G401.6 (cell line): ENCODE measurements around the gene ATF6B.

Source experiments
- FAIRE-seq: peaks from 2 replicates; lab custom pipeline; 2012; peaks lifted over from hg19 to GRCh38; lab: Jason Lieb, UNC

Gene ATF6B

GRCh38 chr6:32131439-32131948, 3.4 kb upstream of the ATF6B start:
- no peak for FAIRE-seq

DNA sequence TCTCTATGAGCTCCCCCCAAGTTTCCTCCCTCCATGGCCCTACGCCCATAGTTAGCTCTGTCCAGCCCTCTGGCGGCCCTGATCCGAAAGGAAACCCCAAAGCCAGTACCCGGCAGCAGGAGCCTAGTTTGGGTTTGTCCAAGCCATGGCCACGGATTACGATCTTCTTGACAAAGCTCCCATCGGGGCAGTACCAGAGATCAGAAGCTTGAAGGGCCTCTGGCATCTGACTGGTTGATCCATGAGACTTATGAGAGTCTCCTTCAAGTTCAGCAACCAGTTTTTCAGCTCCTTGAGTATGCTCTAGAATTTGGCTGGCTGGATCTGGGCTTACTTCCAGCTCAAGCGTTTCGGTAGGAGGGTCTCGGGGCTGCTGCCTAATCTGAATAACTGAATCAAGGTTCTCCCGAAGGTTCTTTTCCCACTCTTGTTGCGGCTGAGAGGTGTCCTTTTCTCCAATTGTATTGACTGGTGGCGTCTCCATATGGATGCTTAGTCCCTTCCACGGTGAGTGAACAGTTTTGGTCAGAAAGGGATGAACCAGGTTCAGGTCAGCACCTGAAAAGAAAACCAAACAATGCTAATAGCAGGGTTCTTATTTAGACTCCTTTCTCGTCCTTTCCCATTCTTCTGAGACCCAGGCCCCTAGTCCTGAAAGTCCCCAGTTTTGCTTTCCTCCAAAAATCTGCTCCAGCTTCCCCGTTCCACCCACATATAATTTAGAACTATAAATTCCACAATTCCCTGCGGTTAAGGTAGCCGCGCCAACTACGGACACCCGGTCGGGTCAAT, 1.4 kb upstream of the ATF6B start:
- no peak for FAIRE-seq

DNA sequence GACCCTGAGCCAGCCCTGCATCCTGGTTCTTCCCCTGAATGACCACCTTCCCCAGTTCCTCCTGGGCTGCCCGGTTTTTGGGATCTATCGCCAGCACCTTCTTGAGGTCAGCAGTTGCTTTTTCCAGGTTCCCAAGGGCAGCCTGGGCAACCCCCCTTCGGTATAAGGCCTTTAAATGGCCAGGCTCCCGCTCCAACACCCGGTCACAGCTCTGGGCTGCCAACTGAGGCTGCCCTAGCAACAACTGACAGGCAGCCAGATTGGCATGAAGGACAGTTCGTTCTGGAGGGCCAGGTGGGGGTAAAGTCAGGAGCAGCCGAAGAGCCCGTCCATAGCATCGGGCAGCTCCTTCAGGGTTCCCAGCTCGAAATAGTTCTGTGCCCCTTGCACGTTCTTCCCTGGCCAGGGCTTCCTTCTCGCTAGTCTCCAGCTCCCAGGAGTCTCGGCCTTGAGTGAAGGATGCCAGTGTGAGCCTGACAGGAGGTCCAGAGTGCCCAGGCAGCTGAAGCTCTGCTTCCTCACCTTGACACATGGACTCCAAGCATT, 778 bp upstream of the ATF6B start:
- no peak for FAIRE-seq

DNA sequence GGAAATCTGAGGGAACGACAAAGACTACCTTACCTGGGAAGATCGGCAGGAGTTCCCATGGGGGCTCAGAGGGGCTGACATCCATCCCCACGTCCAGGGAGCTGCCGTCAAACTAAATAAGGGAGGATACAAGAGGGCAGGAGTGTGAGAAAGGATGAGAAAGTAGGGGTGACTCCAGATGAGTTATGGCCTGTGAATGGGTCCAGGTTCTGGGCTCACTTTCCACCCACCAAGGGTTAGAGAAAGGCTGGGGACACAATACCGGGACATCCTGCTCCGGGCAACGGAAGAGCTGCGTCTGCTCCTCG, 683 bp downstream of the ATF6B start:
- FAIRE-seq, result no peak

- FAIRE-seq, result no peak
These were observed 1.2 kb downstream of the ATF6B start for GRCh38 chr6:32126880-32127279.

- no peak for FAIRE-seq
These were observed 4.4 kb downstream of the ATF6B start for GRCh38 chr6:32123681-32124080.

GRCh38 chr6:32120573-32121059, 7.4 kb downstream of the ATF6B start:
- no peak for FAIRE-seq

DNA sequence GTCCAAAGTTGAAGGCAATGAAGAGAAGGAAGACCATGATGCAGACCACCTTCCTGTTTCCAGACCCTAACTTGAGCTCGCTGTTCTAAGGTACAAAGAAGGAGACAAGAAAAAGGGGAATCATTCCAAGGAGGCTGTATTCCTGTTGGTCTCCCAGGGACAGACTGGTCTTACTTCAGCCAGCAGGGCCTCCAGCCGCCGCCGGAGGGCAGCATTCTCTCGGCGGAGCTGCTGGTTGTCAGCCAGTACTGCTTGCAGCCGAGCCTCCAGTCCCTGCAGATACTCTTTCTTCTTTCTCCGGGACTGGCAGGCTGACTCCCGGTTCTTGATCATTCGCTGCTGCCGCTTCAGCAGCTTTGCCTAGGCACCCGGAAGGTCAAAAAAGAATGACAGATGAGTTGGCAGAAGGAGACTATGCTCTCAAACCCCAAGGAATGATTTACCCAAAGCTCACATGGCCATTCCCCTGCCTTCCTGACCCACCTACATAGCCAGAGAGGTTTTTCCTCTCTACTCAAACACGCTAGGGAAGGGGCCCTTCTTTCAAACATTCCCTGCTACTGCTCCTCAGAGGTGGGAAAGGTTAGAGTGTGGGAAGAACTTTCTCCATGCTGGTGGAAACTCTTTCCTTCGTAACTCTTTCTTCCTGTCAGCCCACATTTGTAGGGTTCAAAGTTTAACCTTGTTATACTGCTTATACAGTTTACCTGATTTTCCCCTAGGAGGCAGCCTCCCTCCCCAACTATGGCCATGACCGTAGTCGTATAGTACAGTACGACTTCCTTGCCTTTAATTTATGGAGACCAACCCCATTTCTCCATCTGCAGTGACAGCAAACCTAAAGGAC, 9.0 kb downstream of the ATF6B start:
- FAIRE-seq, result peak; percentile 78

- no peak for FAIRE-seq
These were observed 10.6 kb downstream of the ATF6B start for GRCh38 chr6:32117461-32117860.

GRCh38 chr6:32116674-32117073, 11.4 kb downstream of the ATF6B start:
- FAIRE-seq, result no peak

DNA sequence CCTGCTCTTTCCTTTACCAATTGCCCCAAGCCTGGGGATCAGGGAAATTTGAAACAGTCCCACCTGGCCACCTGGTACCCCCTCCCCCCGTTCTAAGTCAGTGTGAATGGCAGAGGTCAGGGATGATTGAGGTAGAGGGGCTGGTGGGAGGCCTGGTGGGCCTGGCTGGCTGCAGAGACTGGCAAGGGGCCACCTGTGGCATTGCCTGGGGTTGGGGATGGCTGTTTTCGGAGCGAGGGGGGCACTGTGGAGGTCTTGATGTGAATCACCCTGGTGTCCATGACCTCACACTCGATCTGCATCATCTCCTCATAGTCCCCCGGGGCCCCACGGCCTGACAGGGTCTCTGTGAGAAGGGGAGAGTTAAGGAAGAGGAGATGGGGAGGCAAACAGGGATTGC, 12.4 kb downstream of the ATF6B start:
- no peak for FAIRE-seq

DNA sequence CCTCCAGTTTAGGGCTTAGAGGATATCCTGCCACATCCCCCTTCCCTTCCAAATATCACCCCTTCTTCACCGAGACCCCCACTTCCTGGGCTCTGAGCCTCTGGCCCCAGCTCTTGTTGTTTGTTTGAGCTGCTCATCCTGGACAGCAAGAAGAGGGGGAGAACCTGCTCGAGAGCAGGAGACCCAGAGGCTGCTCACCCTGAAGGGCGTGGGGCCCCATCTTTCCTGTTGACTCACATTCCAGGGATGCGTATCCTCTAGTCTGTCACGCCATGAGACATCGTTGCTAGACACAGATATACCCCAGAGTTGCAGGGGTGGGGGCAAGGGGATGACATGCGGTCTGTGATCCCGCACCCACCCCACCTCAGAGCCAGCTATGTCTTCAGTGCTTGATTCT, 13.2 kb downstream of the ATF6B start:
- no peak for FAIRE-seq

DNA sequence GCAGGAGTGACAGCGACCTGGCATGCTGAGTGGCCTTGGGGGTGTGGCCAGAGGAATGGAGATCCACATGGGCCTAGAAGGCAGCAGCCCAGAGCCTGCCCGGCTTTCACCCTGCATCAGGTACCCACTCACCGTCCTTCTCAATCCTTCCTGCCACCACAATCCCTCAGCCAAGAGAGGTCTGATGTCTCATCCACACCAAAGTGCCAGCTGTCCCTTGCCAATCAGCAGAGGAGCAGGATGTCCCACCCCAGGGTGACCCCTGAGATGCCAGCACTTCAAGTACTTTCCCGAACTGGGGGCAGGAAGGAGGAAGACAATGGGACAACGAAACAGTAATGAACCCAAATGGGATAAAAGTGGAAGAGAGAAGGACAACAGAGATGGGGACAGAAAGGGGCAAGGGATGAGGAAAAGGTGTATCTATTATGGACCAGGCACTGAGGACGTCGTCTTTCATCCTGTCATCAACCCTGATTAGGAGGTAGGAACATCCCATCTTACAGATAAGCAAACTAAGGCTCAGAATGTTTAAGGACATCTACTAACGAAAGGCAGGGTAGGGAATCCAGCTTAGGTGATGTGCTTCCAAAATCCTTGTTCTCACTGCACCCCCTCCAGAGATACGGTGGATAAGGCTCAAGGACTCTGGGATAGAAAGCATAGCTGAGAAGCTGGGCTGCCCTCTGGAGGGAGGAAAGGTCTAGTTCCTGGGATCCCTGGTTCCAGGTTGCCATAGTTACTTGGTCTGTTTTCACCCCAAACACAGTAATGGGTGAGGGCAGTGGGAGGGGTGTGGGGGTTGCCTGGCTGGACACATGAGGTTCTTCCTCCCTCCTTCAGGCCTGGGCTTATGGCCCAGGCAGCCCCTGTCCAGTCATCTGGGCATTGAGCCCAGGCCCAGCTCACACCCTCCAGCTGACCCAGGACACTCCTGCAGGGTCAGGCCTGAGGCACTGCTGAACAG, 14.4 kb downstream of the ATF6B start:
- FAIRE-seq, result no peak

- FAIRE-seq, result no peak
These were observed 15.5 kb downstream of the ATF6B start for GRCh38 chr6:32112431-32112980.

DNA sequence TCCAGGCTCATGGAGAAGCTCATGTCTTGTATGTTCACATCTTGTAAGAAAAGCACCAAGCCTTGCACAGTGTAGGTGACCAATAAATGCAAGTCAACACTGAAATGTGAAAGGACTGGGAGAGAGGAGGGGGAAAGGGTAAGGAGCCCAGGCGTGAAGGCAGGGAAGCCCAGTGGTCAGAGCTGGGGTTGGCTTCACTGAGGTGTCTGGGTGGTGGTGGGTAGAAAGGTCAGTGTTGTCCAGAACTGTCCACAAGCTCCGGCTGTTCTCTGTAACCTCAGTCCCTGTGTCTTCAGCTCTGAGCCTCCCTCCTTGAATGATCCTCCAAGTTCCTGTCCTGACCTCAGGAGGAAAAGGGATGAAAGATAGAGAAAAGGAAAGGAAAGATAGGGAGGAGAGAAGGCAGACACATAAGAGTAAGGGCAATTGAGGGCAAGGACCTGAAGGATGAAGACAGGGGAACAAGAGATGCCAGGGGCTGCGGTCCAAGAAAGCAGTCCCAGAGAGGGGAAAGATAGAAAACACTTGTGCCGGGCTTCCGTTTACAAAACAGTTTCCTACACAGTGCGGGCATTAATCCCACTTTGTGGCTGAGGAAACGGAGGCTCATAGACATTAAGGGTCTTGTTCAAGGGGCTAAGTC, 16.5 kb downstream of the ATF6B start:
- no peak for FAIRE-seq

- no peak for FAIRE-seq
These were observed 17.4 kb downstream of the ATF6B start for GRCh38 chr6:32110632-32111031.

DNA sequence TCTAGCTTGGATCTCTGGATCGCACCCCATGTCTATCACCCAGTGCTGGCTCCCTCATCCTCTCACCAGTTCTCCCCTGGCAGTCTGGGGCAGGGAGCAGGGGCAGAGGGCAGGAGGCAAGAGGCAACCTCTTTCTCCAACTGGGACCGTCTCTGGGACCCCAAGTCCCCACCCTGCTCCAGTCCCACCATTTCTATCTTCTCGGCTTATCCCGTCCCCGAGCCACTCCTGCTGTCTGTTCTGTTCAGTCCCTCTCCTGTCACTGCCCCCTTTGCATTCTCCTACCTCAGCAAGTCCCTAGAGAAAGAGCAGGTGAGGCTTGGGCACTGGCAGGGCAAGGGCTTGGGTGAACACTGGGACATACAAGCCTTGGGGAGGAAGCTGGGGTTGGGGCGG, 18.3 kb downstream of the ATF6B start:
- no peak for FAIRE-seq

- FAIRE-seq, result no peak
These were observed 18.8 kb downstream of the ATF6B start, which contains the start of gene TNXB for GRCh38 chr6:32109114-32109764. TSS of gene TNXB (minus strand) at chr6:32109338. CDS start at chr6:32098198, 11,140 bp downstream.

DNA sequence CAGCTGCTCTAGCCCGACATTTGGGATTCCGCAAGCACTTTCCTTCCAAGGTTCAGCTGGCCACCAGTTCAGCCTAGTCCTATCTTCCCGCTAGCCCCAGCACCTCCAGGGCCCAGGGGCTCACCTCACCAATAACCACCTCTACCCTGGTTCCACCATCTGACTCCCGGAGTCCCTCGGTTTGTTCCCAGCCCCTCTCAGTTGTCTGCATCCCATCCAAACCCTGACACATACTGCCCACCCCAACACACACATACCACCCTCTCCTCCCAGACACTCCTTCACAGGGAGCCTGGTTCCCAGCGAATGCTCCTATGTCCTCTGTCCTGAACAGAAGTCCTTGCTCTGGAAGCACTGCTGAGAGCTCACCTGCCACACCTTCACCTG, 19.3 kb downstream of the ATF6B start:
- FAIRE-seq, result no peak

DNA sequence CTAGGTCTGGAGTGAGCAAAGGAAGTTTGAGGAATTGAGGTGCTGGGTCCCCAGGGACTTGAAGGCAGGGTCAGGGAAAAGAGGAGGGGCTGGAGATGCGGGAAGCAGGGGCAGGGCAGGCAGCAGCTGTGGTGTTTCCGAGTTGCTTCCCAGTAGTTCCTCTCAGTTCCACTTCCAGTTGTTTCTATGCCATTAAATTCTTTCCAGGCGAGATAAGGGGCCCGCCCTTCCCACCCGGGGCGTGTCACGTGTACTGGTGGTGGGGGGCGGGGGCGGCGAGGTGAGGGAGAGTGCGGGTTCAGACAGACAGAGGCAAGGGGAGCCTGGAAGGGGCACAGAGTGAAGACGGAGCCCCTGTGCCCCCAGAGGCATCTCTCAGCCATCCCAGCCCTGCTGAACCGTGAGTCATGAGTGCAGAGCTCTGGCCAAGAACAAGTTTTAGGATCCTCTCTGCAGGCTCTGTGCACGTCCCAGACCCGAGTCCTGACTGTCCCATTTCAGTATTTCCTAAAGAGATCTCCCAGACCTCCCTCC, 19.9 kb downstream of the ATF6B start:
- FAIRE-seq, result no peak
